GM12873 (cell line): ENCODE measurements around the gene MYBPH.

Source experiments
- TF ChIP-seq, protein P1 (sequence below): IDR thresholded peaks from 2 replicates; pipeline ENCODE4 v1.5.1; 2012; ENCODE audit warnings: low read depth, mild to moderate bottlenecking, moderate library complexity, low read length, control low read depth; ENCODE audit not compliant: insufficient read depth; ENCODE audit errors: missing control alignments

MYBPH gene

DNA sequence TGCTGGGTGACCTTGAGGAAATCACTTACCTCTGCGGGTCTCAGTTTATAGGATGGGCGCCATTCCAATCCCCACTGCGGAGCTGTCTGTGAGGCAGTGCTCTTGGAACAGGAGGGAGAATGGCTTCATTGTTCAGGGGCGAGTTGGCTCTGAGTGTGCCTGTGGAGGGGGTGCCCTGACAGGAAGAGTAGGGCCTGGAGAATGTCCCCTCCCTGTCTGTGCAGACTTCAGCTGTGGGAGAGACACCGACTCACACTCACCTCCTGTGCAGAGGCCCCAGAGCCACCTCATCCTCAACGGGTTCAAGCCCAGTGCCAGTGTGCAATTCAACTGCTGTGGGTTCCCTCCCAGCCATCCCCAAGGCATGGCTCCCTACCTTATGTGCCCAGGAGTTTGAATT lies 31.0 kb downstream of the MYBPH start:
- TF ChIP-seq, protein P1, sequence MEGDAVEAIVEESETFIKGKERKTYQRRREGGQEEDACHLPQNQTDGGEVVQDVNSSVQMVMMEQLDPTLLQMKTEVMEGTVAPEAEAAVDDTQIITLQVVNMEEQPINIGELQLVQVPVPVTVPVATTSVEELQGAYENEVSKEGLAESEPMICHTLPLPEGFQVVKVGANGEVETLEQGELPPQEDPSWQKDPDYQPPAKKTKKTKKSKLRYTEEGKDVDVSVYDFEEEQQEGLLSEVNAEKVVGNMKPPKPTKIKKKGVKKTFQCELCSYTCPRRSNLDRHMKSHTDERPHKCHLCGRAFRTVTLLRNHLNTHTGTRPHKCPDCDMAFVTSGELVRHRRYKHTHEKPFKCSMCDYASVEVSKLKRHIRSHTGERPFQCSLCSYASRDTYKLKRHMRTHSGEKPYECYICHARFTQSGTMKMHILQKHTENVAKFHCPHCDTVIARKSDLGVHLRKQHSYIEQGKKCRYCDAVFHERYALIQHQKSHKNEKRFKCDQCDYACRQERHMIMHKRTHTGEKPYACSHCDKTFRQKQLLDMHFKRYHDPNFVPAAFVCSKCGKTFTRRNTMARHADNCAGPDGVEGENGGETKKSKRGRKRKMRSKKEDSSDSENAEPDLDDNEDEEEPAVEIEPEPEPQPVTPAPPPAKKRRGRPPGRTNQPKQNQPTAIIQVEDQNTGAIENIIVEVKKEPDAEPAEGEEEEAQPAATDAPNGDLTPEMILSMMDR: no peak

DNA sequence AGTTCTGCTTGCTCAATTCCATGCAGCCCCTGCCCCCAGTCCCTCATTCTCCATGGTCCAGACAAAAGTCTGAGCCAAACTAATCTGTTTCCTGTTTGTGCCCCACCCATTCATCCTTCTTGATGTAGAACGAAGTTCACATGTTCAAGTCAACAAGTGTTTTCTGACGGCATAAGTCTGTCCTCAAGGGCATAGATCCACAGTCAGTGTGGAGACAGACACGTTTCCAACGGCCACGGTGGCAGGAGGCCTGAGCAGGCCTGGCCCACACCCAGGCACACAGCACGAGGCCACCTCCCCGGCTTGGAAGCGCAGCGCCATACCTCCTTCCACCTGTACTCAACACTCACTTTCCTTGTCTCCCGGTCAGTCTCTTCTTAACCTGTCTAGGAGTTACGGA lies 32.0 kb downstream of the MYBPH start:
- TF ChIP-seq, protein P1: no peak

DNA sequence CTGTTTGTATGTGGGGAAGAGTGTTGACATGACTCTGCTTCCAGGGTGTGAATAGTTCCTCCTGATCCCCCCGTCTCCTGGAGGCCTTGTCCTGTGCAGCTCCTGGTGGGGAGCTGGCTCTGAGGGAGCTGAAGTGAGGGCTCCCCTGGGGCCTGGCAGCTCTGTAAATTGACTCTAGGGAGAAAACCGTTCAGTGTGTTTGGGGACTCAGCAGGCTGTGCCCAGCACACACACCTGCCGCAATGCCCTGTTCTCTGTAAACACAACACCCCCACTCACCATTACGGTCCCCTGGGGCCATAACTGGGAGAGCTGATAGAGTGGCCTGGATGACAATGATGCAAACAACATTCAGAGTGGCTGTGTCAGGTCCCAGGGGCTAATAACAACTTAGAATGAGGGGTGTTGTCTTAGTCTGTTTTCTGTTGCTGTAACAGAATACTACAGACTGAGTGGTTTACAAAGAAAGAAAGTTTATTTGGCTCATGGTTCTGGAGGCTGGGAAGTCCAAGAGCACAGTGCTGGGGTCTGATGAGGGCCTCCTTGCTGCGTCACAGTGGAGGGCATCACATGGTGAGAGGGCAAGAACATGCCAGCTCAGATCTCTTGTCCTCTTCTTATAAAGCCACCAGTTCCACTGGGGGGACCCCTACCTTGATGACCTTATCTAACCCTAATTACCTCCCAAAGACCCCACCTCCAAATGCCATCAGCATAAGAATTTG lies 32.8 kb downstream of the MYBPH start:
- TF ChIP-seq, protein P1: no peak

DNA sequence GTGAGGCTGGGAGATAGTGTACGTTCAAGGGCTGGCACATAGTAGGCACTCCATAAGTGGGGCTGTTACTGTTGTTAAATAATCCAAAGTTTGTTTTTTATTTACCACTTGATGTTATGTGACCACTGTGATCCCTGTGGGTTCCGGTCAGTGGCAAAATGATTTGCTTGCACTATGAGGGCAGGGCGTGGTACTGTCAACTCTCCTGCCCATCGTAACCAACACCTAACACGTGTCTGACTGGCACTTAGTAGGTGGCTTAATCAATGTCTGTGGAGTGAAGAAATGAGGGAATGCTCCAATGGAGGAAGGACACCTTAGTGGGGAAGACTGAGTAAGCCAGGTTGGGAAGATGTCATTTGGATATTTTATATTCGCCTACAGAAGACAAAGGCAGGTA lies 33.5 kb downstream of the MYBPH start:
- TF ChIP-seq, protein P1: no peak

DNA sequence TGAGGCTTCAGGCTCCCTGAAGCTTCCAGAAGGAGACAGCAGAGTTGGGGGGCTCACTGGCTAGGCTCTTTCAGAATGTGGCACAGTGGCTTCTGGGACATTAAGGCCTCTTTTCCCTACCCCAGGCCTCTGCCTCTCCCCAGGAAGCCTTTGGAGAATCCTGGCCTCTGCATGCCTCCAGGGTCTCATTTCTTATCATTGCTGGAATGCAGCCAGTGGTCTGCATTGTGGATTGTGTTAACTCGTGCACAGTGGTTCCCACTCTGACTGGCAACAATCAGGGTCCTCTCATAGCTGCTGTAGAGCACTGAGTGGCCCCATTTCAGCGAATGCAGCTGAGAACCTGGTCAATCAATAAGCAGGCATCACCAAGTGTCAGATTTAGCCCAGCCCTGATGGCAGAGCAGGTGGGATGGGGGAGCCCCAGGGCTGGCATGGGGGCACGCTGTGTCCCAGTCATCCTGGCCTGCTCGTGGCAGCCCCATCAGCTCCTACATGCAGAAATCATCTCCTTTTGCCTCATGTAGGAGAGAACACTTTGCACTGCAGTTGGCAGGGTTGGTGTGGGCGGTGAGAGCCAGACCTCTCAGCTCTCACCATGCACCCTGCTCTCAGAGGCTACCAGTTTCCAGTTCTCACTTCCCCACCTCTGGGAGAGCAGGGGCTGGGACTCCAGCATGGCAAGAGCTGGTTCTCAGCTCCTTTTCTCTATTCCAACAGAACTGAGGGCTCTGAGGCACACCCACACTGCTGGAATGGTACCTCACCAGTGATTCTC lies 34.7 kb downstream of the MYBPH start:
- TF ChIP-seq, protein P1: no peak

DNA sequence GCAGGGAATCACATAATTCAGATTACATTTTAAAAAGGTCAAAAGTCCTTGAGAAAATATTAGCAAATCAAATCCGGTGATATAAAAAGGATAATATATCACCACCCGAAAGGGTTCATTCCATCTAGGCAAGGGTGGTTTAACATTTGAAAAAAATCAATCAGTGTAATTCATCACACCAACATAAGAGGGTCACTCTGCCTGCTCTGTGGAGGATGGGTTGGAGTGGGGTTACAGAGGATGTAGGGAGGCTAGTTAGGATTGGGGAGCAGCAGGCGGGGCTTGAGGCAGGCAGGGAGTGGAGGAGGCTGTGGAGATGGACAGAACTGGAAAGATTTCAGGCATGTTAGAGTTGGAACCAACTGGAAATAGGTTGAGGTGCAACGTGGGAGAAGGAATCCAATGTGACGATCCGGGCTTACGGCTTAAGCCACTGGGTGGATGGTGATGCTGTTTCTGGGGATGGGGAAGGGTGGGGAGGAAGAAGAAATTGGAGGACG lies 35.6 kb downstream of the MYBPH start:
- TF ChIP-seq, protein P1: no peak

DNA sequence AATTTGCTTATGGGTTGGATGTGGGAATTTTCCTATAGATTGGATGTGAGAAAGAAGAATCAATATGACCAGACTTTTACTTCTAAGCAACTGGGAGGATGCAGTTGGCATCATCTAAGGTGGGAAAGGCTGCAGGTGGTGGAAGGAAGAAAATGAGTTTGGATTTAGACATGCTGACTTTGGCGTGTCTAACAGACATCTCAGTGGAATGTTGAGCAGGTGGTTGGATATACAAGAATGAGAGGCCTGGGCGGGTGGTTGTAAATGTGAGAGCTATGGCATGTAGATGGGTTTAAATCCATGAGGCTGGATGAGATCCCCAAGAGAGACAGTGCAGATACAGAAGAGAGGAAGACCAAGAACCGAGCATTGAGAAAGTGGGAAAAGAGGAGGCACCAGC lies 37.6 kb downstream of the MYBPH start:
- TF ChIP-seq, protein P1: no peak
